Measurements from ENCODE around the gene GSC.
"Not testable (repeated sequence)": the region's sequence is repeated elsewhere in the genome, so short reads cannot be mapped to it uniquely, and the experiment has no call there.

Gene GSC

GRCh38 chr14:94769391-94770250, at the start of gene GSC:
TSS of gene GSC (minus strand) at chr14:94770113. CDS start at chr14:94770015, 98 bp downstream.
- no peak for DNase-seq (ENCODE audit: low spot score)

GRCh38 chr14:94819531-94819930, 49.6 kb upstream of the GSC start:
- no peak for DNase-seq (ENCODE audit: low spot score)

DNA sequence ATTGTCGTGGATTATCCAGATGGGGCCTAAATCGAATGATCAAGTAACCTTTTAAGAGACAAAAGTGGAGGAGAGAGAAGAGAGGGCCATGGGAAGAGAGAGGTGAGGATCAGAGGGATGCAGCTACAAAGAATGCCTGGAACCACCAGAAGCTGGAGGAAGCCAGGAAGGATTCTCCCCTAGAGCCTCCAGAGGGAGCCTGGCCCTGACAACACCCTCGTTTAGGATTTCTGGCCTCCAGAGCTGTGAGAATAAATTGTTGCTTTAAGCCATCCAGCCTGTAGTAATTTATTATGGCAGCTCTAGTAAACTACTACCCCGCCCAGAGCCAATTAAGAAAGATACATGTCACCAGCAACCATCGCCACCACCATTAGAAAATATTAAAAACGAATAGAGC, 46.2 kb upstream of the GSC start:
- DNase-seq (ENCODE audit: low spot score) = no peak

DNA sequence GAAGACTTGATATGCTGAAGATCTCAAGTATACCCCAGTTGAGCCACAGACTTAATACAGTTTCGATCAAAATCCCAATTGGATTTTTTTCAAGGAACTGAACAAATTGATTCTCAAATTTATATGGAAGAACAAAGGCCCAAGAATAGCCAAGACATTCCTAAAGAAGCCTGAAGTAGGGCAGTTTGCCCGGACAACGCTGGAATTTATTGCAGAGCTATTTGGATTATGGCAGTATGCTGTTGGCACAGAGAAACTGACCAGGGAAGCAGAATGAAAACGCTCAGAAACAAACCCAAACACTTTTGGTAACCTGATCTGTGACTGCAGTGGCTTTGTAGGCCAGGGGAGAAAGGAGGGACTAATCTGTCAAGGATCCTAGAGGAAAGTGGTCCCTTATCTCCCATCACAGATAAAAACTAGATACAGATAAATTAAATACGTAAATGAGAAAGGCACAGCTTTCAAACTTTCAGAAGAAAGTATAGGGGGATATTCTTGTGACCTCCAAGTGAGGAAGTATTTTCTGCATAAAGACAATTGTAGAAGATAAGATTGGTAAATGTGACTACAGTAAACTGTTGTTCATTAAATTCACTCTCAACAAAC, 35.9 kb upstream of the GSC start:
- DNase-seq (ENCODE audit: low spot score) = no peak

GRCh38 chr14:94801225-94801624, 31.3 kb upstream of the GSC start:
- no peak for DNase-seq (ENCODE audit: low spot score)

DNA sequence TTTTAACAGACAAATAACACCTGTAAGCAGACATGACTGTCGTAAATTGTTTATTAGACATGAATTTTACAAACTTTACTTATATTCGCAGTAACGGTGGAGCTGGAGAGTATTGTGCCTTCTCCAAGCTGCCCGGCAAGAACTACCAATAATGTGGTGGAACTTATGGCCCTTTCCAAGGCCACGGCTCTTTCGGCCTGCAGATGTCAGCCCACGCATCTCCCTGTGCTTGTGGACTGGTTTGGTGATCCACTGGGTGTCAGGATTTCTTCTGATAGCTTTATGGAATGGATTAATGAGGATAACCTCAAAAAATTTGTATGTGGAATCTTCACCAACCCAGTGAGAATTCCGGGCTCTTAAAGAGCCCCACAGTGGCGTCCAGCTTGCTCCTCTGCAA, 30.9 kb upstream of the GSC start:
- not testable (repeated sequence) for DNase-seq (ENCODE audit: low spot score)

- DNase-seq (ENCODE audit: low spot score) = no peak
Measured at GRCh38 chr14:94797887-94798286, 28.0 kb upstream of the GSC start.

GRCh38 chr14:94796278-94796677, 26.4 kb upstream of the GSC start:
- DNase-seq (ENCODE audit: low spot score) = no peak

DNA sequence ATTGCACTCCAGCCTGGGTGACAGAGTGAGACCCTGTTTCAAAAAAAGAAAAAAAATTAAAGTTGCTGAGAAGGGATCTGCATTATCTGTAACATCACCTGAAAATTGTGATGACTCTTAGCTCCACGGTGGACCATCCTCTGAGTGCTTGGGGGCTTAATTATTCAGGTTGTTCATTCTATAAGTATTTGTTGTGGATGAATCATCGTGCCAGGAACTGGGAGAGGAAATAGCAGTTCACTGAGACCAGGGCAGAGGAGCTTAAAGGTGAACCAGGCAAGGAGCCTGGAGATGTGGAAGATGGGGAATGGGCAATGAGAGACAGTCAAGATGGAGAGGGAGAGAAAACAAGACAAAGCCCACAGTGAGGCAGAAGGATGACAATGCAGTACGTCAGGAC, 25.5 kb upstream of the GSC start:
- DNase-seq (ENCODE audit: low spot score) = no peak

DNA sequence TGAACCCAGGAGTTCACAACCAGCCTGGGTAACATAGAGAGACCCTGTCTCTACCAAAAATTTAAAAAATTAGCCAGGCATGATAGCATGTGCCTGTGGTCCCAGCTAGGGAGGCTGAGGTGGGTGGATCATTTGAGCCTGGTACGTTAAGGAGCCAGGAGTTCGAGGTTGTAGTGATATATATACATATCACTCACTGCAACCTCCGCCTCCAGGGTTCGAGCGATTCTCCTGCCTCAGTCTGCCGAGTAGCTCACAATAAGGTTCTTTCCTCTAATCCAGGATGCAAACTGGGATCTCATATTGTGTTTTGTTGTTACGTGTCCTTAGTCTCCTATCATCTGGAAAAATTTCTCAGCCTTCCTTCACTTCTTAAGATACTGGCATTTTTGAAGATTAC, 24.0 kb upstream of the GSC start:
- no peak for DNase-seq (ENCODE audit: low spot score)

DNA sequence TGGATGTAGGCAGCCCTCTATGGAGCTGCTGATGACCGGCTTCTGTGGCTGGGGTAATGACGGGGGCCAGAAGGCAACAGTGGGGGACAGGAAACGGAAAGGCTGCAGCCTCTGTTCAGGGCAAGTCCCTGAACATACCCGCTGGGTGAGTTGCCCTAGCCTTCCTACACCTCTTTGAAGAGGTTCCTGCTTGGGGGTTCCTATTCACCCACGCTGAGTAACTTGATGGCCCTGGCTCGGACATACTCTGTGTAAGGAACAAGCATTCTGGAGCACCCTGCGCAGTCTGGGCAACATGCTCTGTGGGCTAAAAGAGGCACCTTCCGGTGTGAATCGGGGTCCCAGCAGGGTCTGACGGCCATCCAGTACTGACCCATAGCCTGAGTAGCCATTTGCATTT, 17.7 kb upstream of the GSC start:
- no peak for DNase-seq (ENCODE audit: low spot score)

DNA sequence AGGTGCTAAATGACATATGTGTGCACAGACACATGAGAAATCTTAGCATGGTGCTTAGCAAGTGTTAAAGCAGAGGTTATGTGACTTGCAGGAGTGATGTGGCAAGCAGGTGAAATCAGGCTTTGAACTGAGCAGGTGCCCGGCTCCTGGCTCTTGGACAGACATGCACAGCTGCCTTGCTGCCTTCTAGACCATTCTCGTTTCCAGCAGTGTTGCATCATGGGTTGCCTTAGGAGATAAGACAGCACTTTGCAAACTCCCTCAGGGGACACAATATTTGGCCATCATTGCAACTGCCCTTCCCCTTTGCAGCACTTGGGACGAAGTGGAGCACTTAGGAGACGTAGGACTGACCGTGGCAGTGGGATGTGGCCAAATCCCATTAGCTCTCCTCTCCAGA, 17.2 kb upstream of the GSC start:
- DNase-seq (ENCODE audit: low spot score) = no peak

DNA sequence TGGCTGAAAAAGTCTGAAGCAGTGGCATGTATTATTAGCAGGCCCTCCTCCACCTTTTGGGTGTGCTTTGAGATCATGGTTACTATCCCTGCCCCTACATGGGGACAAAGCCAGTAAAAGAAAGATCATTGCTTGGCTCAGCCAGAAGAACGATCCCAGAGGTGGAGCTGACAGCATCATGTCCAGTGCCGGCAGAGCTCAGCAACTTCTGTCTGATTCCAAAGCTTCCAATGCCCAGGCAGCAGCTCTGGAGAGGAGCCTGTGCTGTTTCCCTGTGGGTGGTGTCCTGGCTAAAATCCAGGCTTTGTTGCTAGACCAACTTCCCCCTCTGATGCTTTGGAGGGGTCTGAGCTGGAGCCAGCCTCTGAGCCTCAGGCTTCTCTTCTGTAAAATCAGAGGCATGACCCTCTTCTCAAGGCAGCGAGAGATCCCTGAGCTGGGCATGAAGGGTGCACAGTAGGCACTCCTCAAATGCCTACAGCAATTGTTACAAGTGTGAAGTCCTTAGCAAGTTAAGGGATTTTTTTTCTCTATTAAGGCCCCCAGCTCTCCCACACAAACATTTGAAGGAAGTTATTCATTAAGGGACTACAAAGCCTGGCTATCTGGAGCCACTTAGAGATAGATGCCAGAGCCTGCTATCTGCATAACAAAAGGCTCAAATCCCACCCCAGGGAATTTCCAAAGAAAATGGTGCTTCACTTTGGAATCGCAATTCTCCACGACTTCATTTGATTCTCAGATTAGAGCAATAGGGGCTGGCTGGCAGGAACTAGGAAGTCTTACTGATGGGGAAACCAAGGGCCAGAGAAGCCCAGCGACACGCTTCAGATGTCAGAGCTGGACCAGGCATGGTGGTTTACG, 10.9 kb upstream of the GSC start:
- DNase-seq (ENCODE audit: low spot score) = no peak

DNA sequence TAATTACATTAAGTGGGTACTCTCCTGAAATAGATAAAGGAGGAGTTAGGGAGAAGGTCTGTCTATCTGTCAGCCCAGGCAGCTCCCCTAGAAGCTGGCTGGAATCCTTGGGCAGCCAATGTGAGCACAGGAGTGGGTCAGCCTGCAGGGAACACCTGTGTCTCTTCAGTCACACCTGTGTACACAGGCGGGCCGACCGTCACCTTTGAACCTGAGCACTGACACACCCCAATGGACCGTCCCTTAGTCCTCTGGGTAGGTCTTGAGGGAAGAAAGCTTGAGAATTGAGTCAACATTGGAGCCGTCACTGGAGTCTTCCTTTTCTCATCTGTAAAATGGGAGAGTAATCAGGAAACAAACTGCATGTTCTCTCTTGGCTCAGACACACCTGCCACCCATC, 9.8 kb upstream of the GSC start:
- no peak for DNase-seq (ENCODE audit: low spot score)

DNA sequence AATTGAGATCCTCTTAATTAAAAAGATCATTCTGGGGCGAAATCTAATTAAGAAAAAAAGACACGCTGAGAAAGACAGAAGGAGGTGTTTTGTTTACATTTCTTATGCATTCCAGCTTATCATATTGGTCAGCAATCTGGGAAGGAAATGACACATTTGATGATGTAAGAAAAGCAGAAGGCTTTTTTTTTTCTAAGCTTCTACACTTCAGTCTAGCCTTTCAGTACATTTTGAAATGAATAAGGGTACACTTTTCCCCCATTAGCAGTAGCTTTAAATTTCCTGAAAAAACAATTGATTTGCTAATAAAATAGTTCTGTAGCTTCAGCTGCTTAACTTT, 5.9 kb upstream of the GSC start:
- DNase-seq (ENCODE audit: low spot score) = no peak

- DNase-seq (ENCODE audit: low spot score) = no peak
Measured at GRCh38 chr14:94775091-94775870, 5.4 kb upstream of the GSC start.

GRCh38 chr14:94774344-94775090, 4.6 kb upstream of the GSC start:
- no peak for DNase-seq (ENCODE audit: low spot score)

DNA sequence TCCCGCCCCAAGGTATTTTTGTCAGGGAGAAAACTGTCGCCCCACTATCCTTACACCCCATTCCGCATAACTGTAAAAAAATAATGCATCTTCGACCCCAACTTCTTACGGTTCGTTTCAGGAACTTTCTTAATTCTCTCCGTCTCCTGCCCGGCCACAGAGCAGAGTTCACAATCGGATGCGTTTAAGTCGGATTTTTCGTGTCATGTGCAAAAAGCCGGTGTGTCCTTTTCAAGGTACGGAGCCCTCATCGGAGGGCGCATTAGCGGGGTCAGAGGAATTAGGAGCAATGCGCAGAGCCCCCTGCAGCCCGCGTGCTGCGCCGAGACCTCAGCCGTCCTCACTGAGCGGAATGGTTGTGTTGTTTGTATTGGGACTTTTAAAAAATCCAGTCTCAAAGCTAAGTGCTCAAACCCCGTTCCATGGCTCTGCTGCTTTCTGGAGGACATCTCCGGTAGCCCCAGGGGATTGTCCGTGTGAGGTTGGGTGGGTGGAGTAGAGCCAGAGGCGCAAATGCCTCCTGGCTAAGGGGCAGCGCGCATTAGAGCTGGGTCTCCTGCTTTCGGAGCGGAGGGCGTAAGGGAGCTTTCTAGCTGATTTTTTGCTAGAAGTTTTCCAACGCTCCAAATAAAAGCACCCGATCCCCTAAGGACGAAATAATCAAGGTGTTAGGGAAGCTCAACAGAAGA, 3.9 kb upstream of the GSC start:
- DNase-seq (ENCODE audit: low spot score) = no peak

DNA sequence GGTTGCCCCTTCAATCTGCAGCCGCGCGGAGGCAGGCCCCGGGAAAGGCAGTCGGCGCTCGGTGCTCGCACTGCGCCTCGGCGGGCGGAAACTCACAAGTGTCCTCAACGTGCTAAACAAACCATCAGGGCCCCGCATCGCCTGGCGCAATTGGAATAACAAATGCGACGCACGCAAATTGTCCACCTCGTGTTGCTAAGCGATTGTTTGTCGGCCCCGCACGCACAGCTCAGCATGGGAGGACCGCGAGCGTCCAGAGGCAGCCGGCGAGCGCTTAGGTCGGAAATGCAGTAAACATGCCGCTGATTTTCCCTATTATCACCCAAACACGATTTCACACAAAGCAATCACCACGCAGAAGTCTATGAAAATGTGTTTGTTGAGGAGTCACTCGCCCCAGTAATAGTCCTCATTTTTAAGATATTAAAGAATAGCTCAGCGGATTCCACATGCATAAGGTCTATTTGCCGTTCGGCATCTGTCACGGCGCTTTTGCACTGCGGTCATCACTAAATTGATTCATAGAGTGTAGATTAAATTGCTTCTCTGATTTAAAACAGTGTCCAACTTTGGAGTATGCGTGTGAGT, 3.2 kb upstream of the GSC start:
- DNase-seq (ENCODE audit: low spot score) = no peak

GRCh38 chr14:94772548-94772947, 2.6 kb upstream of the GSC start:
- no peak for DNase-seq (ENCODE audit: low spot score)

Measured in HuH-7 (cell line).